Measurements from ENCODE around the gene TMEM151B.
A peak's percentile ranks its signal among the peaks of the same experiment; 100 is the strongest.

TMEM151B gene

GRCh38 chr6:44238687-44239350, 31.4 kb upstream of the TMEM151B start:
- no peaks in the 10 kb centered on the region for H3K4me1 ChIP-seq (ENCODE audit: insufficient read depth, low read length, poor library complexity, severe bottlenecking)
- H3K9me3 ChIP-seq (ENCODE audit: insufficient read depth, low read depth, low read length), result no peaks in the 10 kb centered on the region
- no peaks in the 10 kb centered on the region for H3K27me3 ChIP-seq (ENCODE audit: insufficient read depth, low read length, poor library complexity, severe bottlenecking)
- H4K20me1 ChIP-seq (ENCODE audit: insufficient read depth, low read length, poor library complexity, severe bottlenecking), result no peaks in the 10 kb centered on the region
- no peaks in the 10 kb centered on the region for H3K36me3 ChIP-seq (ENCODE audit: insufficient read depth, low read length)
- H3F3A ChIP-seq (ENCODE audit: low read depth), result no peaks in the 10 kb centered on the region
- no peak overlapping the region for H3K9ac ChIP-seq (ENCODE audit: low read depth, low read length, poor library complexity, severe bottlenecking)
- H3K79me2 ChIP-seq (ENCODE audit: insufficient read depth, low read length), result no peaks in the 10 kb centered on the region
- no peaks in the 10 kb centered on the region for H3K9me2 ChIP-seq (replicated peaks; ENCODE audit: low read depth, low read length)
- TF ChIP-seq, protein P1, sequence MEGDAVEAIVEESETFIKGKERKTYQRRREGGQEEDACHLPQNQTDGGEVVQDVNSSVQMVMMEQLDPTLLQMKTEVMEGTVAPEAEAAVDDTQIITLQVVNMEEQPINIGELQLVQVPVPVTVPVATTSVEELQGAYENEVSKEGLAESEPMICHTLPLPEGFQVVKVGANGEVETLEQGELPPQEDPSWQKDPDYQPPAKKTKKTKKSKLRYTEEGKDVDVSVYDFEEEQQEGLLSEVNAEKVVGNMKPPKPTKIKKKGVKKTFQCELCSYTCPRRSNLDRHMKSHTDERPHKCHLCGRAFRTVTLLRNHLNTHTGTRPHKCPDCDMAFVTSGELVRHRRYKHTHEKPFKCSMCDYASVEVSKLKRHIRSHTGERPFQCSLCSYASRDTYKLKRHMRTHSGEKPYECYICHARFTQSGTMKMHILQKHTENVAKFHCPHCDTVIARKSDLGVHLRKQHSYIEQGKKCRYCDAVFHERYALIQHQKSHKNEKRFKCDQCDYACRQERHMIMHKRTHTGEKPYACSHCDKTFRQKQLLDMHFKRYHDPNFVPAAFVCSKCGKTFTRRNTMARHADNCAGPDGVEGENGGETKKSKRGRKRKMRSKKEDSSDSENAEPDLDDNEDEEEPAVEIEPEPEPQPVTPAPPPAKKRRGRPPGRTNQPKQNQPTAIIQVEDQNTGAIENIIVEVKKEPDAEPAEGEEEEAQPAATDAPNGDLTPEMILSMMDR (conservative IDR thresholded peaks at IDR 0.05; ENCODE audit: low read length), result no peak
- no peak for TF ChIP-seq EZH2phosphoT487 (IDR thresholded peaks at IDR 0.05; ENCODE audit: borderline replicate concordance)
- no peak overlapping the region for H3K4me3 ChIP-seq (ENCODE audit: low read length, poor library complexity, severe bottlenecking)
- H3K4me2 ChIP-seq (ENCODE audit: low read depth, low read length, poor library complexity, severe bottlenecking), result no peak overlapping the region
- H2AFZ ChIP-seq (ENCODE audit: low read length), result no peak overlapping the region

DNA sequence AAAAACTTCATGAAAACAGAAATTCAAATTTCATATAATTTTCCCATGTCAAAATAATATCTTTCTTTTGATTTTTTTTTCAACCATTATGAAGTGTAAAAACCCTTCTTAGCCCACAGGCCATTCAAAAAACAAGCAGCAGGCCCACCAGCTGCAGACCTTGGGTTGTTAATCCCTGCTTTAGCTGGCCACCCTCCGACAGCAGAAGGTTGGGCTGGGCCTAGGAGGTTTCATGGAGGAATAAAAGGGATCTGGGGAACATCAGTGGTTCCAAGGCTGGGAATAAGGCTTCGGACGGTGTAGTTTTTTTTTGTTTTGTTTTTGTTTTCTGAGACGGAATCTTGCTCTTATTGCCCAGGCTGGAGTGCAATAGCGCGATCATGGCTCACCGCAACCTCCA, 26.9 kb upstream of the TMEM151B start:
- Histone ChIP-seq H3K27me3 (ENCODE audit: insufficient read depth, low read length, poor library complexity, severe bottlenecking) (peaks cover 3% of the 10 kb centered on the region), H4K20me1 (ENCODE audit: insufficient read depth, low read length, poor library complexity, severe bottlenecking) (peaks cover 14% of the 10 kb centered on the region), H3K4me2 (ENCODE audit: low read depth, low read length, poor library complexity, severe bottlenecking) (no peak overlapping the region), H3K4me3 (ENCODE audit: low read length, poor library complexity, severe bottlenecking) (no peak overlapping the region), H3K9me2 (replicated peaks; ENCODE audit: low read depth, low read length) (no peaks in the 10 kb centered on the region), H3K36me3 (ENCODE audit: insufficient read depth, low read length) (peaks cover 3% of the 10 kb centered on the region; the same call in 1 of the 2 replicates), H3F3A (ENCODE audit: low read depth) (no peaks in the 10 kb centered on the region), H3K4me1 (ENCODE audit: insufficient read depth, low read length, poor library complexity, severe bottlenecking) (peaks cover 10% of the 10 kb centered on the region), H3K9ac (ENCODE audit: low read depth, low read length, poor library complexity, severe bottlenecking) (no peak overlapping the region), H3K79me2 (ENCODE audit: insufficient read depth, low read length) (peaks cover 15% of the 10 kb centered on the region), H2AFZ (ENCODE audit: low read length) (no peak overlapping the region), H3K9me3 (ENCODE audit: insufficient read depth, low read depth, low read length) (no peaks in the 10 kb centered on the region)
- TF ChIP-seq, protein P1 (conservative IDR thresholded peaks at IDR 0.05; ENCODE audit: low read length), result no peak
- no peak for TF ChIP-seq EZH2phosphoT487 (IDR thresholded peaks at IDR 0.05; ENCODE audit: borderline replicate concordance)

- H4K20me1 ChIP-seq (ENCODE audit: insufficient read depth, low read length, poor library complexity, severe bottlenecking), result peaks cover 35% of the 10 kb centered on the region
- peaks cover 36% of the 10 kb centered on the region for H3K79me2 ChIP-seq (ENCODE audit: insufficient read depth, low read length)
- H2AFZ ChIP-seq (ENCODE audit: low read length), result peak overlapping the region; percentile 98
- peaks cover 22% of the 10 kb centered on the region; the same call in 1 of the 2 replicates for H3K36me3 ChIP-seq (ENCODE audit: insufficient read depth, low read length)
- no peaks in the 10 kb centered on the region for H3K9me2 ChIP-seq (replicated peaks; ENCODE audit: low read depth, low read length)
- H3F3A ChIP-seq (ENCODE audit: low read depth), result no peaks in the 10 kb centered on the region
- peaks cover 30% of the 10 kb centered on the region for H3K4me1 ChIP-seq (ENCODE audit: insufficient read depth, low read length, poor library complexity, severe bottlenecking)
- no peak for TF ChIP-seq EZH2phosphoT487 (IDR thresholded peaks at IDR 0.05; ENCODE audit: borderline replicate concordance)
- TF ChIP-seq, protein P1 (conservative IDR thresholded peaks at IDR 0.05; ENCODE audit: low read length), result no peak
- H3K4me2 ChIP-seq (ENCODE audit: low read depth, low read length, poor library complexity, severe bottlenecking), result peak overlapping the region; percentile 96
- H3K27me3 ChIP-seq (ENCODE audit: insufficient read depth, low read length, poor library complexity, severe bottlenecking), result peaks cover 3% of the 10 kb centered on the region
- peak overlapping the region; percentile 98 for H3K4me3 ChIP-seq (ENCODE audit: low read length, poor library complexity, severe bottlenecking)
- H3K9me3 ChIP-seq (ENCODE audit: insufficient read depth, low read depth, low read length), result no peaks in the 10 kb centered on the region
- H3K9ac ChIP-seq (ENCODE audit: low read depth, low read length, poor library complexity, severe bottlenecking), result peak overlapping the region; percentile 97
These were observed 24.8 kb upstream of the TMEM151B start for GRCh38 chr6:44245391-44245911.

All from Loucy (cell line).